HCT116 (cell line): ENCODE data around the gene FIBP.

ENCODE experiments used
- FOSL1 ChIP-seq: IDR thresholded peaks from 2 replicates; pipeline ENCODE4 v1.6.1; 2012; ENCODE audit warnings: low read depth
- POLR2A ChIP-seq: IDR thresholded peaks from 2 replicates; pipeline ENCODE4 v1.7.0; 2011; ENCODE audit warnings: borderline replicate concordance; ENCODE audit not compliant: insufficient read depth, insufficient read length; ENCODE audit errors: extremely low read depth
- SIN3A ChIP-seq: IDR thresholded peaks from 2 replicates; pipeline ENCODE4 v1.6.1; 2012; ENCODE audit warnings: low read depth
- SP1 ChIP-seq: IDR thresholded peaks from 2 replicates; pipeline ENCODE4 v1.6.1; 2012; ENCODE audit warnings: low read depth
- TCF7L2 ChIP-seq: IDR thresholded peaks from 2 replicates; pipeline ENCODE4 v1.7.0; 2011; ENCODE audit warnings: borderline replicate concordance, inconsistent platforms; ENCODE audit not compliant: insufficient read depth, insufficient read length; ENCODE audit errors: extremely low read depth
- TF ChIP-seq, protein P1 (sequence below): IDR thresholded peaks from 2 replicates; pipeline ENCODE4 v1.6.1; 2012
- TF ChIP-seq, protein P2 (sequence below): IDR thresholded peaks from 2 replicates; pipeline ENCODE4 v1.6.1; 2011; ENCODE audit warnings: mild to moderate bottlenecking, low read length, moderate library complexity; ENCODE audit not compliant: insufficient replicate concordance; ENCODE audit errors: extremely low read depth
- TF ChIP-seq, protein P3 (sequence below), 3 experiments: fragments of 200-600 bp in 1 of 3; sonication (generic) in 1 of 3; IDR thresholded peaks in 2 of 3; conservative IDR thresholded peaks in 1 of 3; 2 replicates each; pipeline ENCODE4 v1.5.1; 2012 to 2017; ENCODE audit warnings: low read depth in 2 of 3, low read length in 2 of 3, antibody characterized with exemption in 1 of 3, borderline replicate concordance in 1 of 3, control low read depth in 1 of 3, mild to moderate bottlenecking in 1 of 3, mixed read lengths in 1 of 3, mixed run types in 1 of 3, moderate library complexity in 1 of 3; ENCODE audit not compliant: insufficient read depth in 1 of 3
- TF ChIP-seq, protein P4 (sequence below): IDR thresholded peaks from 2 replicates; pipeline ENCODE4 v1.6.1; 2012

DNA sequence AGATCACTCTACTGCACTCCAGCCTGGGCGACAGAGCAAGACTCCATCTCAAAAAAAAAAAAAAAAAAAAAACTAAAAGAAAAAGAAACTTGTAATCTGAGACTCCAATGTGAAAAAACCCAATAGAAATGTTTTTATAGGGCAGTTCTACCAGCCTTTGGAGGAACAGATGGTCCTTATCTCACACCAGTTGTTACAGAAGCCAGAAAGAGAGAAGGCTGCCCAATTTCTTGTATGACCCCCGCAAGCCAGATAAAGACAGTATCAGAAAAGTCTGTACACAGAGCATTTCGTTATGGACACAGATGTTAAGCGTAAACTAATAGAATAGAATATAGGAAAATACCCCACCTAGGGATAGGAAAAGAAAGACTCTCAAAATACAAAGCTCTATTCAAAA lies 45.7 kb upstream of the FIBP start:
- TF ChIP-seq FOSL1 (no peak), POLR2A (no peak), SIN3A (no peak), SP1 (no peak), TCF7L2 (no peak)
- TF ChIP-seq, protein P1, sequence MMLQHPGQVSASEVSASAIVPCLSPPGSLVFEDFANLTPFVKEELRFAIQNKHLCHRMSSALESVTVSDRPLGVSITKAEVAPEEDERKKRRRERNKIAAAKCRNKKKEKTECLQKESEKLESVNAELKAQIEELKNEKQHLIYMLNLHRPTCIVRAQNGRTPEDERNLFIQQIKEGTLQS, result no peak
- TF ChIP-seq, protein P2, sequence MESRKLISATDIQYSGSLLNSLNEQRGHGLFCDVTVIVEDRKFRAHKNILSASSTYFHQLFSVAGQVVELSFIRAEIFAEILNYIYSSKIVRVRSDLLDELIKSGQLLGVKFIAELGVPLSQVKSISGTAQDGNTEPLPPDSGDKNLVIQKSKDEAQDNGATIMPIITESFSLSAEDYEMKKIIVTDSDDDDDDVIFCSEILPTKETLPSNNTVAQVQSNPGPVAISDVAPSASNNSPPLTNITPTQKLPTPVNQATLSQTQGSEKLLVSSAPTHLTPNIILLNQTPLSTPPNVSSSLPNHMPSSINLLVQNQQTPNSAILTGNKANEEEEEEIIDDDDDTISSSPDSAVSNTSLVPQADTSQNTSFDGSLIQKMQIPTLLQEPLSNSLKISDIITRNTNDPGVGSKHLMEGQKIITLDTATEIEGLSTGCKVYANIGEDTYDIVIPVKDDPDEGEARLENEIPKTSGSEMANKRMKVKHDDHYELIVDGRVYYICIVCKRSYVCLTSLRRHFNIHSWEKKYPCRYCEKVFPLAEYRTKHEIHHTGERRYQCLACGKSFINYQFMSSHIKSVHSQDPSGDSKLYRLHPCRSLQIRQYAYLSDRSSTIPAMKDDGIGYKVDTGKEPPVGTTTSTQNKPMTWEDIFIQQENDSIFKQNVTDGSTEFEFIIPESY, result no peak
- TF ChIP-seq, protein P3, sequence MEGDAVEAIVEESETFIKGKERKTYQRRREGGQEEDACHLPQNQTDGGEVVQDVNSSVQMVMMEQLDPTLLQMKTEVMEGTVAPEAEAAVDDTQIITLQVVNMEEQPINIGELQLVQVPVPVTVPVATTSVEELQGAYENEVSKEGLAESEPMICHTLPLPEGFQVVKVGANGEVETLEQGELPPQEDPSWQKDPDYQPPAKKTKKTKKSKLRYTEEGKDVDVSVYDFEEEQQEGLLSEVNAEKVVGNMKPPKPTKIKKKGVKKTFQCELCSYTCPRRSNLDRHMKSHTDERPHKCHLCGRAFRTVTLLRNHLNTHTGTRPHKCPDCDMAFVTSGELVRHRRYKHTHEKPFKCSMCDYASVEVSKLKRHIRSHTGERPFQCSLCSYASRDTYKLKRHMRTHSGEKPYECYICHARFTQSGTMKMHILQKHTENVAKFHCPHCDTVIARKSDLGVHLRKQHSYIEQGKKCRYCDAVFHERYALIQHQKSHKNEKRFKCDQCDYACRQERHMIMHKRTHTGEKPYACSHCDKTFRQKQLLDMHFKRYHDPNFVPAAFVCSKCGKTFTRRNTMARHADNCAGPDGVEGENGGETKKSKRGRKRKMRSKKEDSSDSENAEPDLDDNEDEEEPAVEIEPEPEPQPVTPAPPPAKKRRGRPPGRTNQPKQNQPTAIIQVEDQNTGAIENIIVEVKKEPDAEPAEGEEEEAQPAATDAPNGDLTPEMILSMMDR (IDR thresholded peaks at IDR 0.05 in 2 of 3, conservative IDR thresholded peaks at IDR 0.05 in 1 of 3; ENCODE audit: borderline replicate concordance in 1 of 3, insufficient read depth in 1 of 3, low read depth in 2 of 3, low read length in 2 of 3), result no peak
- TF ChIP-seq, protein P4, sequence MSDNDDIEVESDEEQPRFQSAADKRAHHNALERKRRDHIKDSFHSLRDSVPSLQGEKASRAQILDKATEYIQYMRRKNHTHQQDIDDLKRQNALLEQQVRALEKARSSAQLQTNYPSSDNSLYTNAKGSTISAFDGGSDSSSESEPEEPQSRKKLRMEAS, result no peak
